Anterior cingulate cortex (tissue), 58 donors: ENCODE measurements around the gene RALB.
"Not testable (repeated sequence)": the region's sequence is repeated elsewhere in the genome, so short reads cannot be mapped to it uniquely, and the experiment has no call there.

Experiments
- DNase-seq, 58 donors: peaks; one replicate each; lab custom pipeline; 2025; lab: John Stamatoyannopoulos, UW

RALB gene

GRCh38 chr2:120289221-120289906 is 36.7 kb downstream of the RALB start:
- DNase-seq: peak in 1 of 58 donors; percentile 27

GRCh38 chr2:120290737-120291136 is 38.1 kb downstream of the RALB start:
- DNase-seq: no peak

- no peak for DNase-seq
Measured at GRCh38 chr2:120291401-120292311, 39.0 kb downstream of the RALB start.

DNA sequence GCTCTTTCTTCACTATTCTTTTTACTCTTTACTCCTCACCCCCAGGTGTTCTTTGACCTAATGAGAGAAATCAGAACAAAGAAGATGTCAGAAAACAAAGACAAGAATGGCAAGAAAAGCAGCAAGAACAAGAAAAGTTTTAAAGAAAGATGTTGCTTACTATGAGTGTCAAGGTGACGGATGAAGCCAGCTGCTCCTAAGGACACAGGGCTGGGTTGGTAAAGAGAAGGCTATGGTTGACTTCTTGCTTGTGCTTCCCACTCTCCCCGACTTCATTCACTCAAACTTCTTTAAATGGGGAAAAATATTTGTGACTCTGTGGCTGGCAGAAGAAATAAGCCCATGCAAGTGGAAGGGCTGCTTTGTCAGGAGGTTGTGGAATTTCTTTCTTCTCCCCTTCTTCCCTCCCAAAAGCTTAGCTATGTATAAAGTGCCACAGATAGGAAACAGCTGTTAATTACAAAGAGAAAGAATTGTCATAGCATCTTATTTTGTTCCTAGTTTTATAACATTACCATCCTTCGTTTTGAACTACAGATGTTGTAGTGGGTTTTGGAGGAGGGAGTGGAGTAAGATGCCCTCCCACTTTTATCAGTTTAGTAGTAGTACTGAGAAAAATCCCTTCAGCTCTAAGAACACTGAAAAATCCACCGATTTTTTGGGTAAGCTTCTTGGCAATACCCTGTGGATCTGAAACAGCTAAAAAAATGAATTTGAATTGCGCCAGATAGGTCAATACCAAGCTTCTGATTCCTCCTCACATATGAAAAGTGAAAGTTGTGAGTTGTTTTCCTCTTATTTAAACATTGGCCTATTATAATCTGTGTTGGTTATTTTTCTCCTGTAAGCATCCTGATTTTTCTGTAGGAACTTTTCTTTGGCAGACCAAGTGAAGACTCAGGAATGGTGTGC is 40.7 kb downstream of the RALB start:
- no peak for DNase-seq

- no peak for DNase-seq
Measured at GRCh38 chr2:120294008-120294340, 41.3 kb downstream of the RALB start.

- no peak for DNase-seq
Measured at GRCh38 chr2:120298173-120298835, 45.7 kb downstream of the RALB start.

DNA sequence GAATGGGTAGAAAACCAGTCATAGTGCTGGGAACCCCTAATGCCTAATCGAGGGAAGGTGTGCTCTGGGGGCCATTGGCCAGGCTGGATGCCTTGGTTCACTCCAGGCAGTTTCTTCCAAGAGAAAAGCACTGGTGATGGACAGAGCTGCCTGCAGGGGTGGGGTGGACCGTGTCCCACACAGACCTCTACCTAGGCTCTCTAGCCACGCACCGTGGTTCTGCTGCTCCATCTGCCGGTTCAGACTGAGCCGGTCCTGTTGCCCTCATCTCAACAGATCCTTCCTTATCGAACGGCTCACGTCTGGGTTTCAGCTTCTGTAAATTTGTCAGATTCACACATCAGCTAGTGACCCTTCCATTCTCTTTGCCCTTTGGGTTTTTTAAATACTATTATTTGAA is 46.4 kb downstream of the RALB start:
- no peak for DNase-seq

GRCh38 chr2:120299561-120299960 is 46.9 kb downstream of the RALB start:
- no peak for DNase-seq

- DNase-seq: no peak
Measured at GRCh38 chr2:120300385-120300784, 47.7 kb downstream of the RALB start.

DNA sequence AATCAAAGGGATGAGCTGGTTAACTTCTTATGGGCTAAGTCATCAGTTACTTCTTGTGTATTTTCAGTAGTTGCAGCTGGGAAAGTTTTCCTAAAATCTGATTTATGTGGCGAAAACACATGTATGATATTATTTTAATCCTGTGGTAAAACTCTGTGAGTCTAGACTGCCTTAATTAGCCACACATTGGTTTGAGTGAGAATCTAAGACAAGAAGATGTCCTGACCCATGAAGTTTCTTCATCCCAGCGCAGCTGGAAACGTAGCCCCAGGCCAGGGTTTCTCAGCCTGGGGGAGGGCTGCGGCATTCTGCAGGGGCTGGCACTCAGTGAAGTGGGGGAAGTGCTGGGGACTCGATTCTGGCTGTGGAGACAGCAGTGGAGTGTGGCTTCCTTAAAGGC is 48.6 kb downstream of the RALB start:
- no peak for DNase-seq

GRCh38 chr2:120302301-120302700 is 49.6 kb downstream of the RALB start:
- no peak for DNase-seq

GRCh38 chr2:120303177-120303576 is 50.5 kb downstream of the RALB start:
- DNase-seq: no peak

DNA sequence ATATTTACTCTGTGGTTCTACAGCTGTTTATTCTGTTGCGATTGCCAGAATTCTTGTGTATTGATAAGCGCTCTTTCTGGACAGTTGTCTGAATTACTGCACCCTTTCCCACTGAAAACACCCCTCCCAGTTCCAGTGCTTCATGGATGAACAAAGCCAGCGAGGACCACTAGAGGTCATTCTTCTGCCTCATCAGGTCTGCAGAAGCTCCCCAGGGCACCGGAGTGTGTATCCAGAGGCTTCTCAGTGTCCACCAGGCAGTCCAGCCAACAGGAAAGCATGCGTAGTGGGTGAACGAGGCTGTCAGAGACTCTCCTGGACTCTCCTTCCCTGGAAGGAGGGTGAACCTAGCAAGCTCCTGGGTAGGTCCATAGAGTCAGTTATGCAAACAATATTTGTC is 52.6 kb downstream of the RALB start:
- DNase-seq: no peak

GRCh38 chr2:120305937-120306490 is 53.4 kb downstream of the RALB start:
- DNase-seq: no peak

DNA sequence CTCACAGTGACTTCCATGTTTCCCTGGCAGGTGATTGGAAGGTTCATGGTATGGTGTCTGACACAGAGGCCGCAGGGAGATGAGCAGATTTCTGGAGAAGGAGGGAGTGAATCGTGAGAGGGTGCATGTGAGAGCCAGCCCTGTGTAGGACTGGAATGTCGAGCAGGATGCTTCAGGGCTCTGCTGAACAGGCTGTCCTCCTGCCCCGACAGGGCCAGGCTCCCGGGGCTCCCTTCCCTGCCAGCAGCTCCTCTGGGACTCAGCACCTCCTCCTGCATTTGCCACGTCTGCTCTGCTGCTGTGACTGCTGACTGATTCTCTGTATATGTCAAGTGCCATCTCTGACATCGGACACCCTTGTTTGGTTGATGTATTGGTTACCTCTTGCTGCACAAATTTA is 54.8 kb downstream of the RALB start:
- no peak for DNase-seq

DNA sequence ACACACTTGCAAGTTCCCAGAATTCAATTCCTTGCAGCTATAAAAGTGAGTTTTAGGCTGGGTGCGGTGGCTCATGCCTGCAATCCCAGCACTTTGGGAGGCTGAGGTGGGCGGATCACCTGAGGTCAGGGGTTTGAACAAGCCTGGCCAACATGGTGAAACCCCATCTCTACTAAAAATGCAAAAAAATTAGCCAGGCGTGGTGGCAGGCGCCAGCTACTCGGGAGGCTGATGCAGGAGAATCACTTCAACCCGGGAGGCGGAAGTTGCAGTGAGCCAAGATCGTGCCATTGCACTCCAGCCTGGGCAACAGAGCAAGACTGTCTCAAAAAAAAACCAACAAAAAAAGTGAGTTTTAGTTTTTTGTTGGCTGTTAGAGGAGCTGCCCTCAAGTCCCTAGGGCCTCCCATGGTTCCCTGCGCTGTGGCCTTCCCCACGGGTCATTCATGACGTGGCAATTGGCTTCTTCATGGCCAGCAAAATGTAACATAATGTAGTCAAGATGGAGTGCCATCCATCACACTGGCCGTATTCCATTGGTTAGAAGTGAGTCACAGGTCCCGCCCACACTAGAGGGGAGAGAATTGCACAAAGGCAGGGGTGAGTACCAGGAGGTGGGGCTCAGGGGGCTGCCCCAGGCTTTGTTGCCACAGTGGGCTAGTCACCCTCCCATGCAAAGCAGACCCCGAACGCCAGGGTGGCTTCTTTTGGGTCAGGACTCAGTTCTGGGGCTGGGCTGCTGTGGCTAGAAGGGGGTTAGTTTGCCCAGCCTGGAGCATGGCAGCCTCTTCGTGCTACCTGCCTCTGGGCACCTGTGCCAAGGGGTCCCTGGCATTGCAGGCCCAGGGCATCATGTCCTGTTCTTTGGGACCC is 55.6 kb downstream of the RALB start:
- DNase-seq: no peak

DNA sequence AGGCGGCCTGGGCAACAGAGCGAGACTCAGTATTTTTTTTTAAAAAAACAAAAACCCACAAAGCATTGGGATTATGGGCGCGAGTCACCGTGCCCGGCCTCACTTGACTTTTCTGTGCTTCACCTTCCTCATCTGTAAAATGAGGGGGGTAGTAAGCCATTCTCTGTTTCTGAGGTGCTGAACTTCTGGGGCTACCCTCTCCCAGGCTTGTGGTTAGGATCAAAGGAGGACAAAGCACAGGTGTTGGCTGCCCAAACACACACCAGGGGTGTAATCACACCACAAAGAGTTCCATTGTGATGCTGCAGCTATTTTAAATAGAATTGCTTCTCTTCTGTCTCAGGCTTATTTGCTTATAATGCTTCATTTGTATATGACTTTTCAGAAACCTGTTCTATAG is 57.5 kb downstream of the RALB start:
- no peak for DNase-seq

- not testable (repeated sequence) for DNase-seq
Measured at GRCh38 chr2:120310841-120311240, 58.2 kb downstream of the RALB start.

GRCh38 chr2:120312076-120312475 is 59.4 kb downstream of the RALB start:
- DNase-seq: no peak
